ENCODE results near the gene NLGN1.
A peak's percentile ranks its signal among the peaks of the same experiment; 100 is the strongest.

Gene NLGN1

GRCh38 chr3:173719585-173719984 lies 322.0 kb downstream of the NLGN1 start:
- DNase-seq (ENCODE audit: low spot score): no peak

- DNase-seq (ENCODE audit: low spot score): no peak
These were observed 328.0 kb downstream of the NLGN1 start for GRCh38 chr3:173725507-173725906.

- no peak for DNase-seq (ENCODE audit: low spot score)
These were observed 332.8 kb downstream of the NLGN1 start for GRCh38 chr3:173730391-173730790.

GRCh38 chr3:173732237-173732636 lies 334.7 kb downstream of the NLGN1 start:
- DNase-seq (ENCODE audit: low spot score): no peak

DNA sequence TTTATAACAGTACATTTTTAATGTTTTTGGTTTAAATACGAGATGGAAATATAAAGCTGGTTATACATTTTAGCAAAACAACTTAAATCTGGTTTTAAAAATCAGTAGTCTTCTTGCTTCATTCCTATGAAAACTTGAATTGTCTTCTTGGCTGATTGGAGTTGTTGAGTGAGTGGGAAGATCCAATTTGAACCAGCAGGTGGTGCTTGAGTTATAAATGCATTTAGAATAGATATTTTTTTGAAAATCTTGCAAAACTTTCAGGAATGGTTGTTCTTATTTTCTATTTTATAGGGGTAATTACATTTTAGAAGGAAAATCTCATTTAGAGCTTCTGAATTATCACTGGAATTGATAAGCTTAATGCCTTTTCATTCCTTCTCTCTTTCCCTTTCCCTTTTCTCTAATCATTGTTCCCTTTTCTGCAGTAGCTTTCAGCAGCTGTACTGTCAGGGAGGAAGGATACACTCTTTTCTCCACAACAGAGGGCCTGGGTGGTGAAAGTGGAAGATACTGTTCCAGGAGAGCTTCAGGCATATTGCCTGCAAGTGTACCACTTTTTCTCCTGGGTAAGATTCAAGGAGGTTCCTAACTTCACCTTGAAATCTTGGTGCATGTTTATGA lies 335.6 kb downstream of the NLGN1 start:
- DNase-seq (ENCODE audit: low spot score): peak; percentile 25

GRCh38 chr3:173734473-173734872 lies 336.9 kb downstream of the NLGN1 start:
- DNase-seq (ENCODE audit: low spot score): no peak

DNA sequence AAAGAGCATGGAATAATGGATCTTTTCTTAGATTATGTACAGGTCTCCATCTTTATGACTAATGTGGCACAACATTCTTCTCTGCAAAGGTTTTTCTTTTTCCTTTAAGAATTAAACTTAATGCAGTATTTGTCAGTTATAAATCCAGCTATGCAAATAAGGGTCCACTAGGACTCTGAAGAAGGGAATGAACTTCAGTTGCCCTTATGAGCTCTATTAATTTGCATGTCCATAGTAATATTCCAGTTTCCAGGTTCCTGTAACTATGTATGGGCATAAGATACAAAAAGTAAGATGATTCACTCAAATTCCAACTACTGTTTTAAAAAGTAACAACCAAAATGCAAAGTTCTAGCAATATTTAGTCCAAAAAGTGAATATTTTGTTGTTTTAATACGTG lies 337.4 kb downstream of the NLGN1 start:
- no peak for DNase-seq (ENCODE audit: low spot score)

DNA sequence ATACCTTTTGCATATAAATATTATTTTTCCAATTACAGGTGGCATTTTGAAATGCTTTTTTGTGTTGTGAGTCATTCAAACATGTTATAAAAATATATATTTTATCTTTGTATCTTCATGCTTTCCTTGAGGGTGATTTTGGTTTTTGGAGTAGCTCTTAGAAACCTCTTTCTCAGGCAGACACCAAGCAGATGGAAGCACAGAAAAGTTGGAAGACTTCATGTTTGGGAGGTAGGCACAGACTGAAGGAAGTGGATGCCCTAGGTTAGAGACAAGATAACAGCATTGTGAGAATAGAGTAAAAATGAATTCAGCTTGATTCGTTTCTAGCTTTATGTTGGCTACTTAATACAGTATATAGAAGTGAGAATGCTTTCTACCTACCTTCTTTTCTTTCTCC lies 338.3 kb downstream of the NLGN1 start:
- DNase-seq (ENCODE audit: low spot score): no peak

GRCh38 chr3:173737167-173737808 lies 339.7 kb downstream of the NLGN1 start:
- no peak for DNase-seq (ENCODE audit: low spot score)

GRCh38 chr3:173739726-173740125 lies 342.2 kb downstream of the NLGN1 start:
- no peak for DNase-seq (ENCODE audit: low spot score)

DNA sequence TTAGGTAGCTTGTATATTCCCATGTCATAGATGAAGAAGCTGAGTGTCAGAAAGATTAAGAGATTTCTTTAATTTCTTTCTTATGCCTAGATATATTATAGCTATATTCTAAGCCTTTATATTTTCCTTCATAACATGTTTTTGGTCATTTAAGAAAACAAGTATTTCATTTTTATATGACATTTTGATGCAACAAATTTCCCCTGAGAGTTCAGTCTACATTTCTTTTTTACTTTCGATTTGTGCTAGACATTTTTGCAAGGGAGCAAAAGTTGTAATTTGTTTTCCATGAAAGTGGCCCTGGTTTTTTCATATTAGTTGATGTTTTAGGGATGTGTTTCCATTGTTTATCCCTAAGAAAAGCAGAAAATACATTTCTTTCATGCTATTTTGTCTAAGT lies 344.9 kb downstream of the NLGN1 start:
- DNase-seq (ENCODE audit: low spot score): no peak

DNA sequence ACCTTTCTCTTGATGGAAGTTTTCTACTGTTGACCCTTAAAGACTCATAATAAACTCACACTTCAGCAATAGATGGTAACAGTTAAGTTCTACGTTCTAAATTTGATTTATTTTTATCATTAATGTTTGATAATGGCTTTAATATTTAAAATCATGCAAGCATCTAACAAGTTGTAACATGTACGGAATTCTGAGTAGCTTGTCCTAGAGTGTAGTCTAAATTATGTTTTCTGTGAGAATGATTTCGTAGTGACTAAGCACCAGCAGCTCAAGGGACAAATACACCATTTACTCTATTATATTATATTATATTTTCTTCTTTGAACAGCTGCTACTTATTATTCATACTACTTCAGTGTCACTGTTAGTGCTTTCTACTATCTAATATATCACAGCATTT lies 345.6 kb downstream of the NLGN1 start:
- no peak for DNase-seq (ENCODE audit: low spot score)

DNA sequence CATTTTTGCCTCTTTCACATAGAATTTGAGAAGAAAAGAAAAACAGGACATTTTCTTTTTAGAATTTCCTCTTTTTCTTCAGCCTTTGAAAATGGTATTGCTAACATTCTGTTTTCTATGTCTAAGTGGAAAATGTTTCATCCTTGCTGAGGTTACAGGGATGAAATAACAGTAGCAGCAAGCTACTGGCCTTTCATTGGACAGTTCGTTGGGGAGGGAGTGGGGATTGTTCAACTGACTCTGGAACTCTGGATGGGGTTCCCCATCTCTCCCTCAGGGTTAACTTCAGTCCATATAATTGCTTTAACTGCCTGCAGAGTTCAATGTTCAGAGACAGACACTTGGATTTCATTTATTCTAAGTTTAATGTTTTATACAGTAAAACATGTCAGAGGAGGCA lies 346.0 kb downstream of the NLGN1 start:
- no peak for DNase-seq (ENCODE audit: low spot score)

DNA sequence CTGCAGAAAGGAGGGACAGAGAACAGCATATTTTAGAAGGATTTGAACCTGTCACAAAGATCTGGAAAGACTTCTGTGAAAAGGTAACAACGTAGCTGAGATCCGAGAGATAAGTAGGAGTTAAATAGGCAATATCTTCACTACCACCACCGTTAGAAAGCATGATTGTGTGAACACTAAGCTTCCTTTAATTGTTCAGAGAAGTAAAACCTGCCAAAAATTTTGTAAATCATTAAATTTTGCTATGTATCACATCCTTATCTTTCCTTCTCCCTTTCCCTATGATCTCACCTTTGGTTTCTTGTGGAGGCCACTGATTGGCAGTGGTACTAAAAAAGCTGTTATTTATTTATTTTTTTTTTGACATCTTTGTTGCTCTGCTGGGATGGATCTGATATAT lies 346.9 kb downstream of the NLGN1 start:
- DNase-seq (ENCODE audit: low spot score): no peak

- DNase-seq (ENCODE audit: low spot score): no peak
These were observed 347.4 kb downstream of the NLGN1 start for GRCh38 chr3:173744895-173745294.

- DNase-seq (ENCODE audit: low spot score): no peak
These were observed 348.6 kb downstream of the NLGN1 start for GRCh38 chr3:173745952-173746682.

DNA sequence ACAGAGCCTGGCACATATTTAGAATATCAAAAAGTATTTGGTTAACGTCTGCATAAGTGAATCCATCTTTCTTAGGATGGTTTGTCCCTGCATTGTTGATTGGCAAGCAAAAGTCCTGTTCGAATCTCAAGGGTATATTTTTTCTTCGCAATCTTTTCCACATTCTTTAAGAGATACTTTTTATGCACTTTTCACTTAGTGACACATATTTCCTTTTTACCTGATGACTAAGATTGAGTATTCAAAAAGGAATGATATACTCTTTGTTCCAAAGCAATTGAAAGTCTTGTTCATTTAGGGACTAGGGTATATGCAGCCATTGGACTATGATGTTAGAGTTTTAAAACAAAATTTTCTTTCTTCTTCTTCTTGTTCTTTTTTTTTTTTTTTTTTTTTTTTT lies 349.9 kb downstream of the NLGN1 start:
- DNase-seq (ENCODE audit: low spot score): no peak

DNA sequence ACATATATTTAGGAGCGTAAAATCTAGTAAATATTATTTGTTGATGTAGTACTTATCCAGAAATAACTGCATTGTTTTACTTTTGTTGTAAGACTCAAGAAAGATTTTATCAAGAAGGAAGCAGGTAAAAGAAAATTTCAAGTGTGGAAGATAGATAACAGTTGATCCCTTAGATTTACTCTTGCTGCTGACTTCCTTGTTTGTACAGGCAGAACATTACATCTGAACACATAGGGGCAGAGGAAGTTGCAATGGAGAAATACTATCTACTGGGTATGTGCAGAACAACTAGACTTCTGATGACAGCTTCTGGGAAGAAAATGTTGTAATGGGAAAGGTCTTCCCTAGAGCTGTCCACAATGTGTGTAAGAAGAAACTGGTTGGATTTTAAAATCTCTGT lies 350.6 kb downstream of the NLGN1 start:
- DNase-seq (ENCODE audit: low spot score): no peak

GRCh38 chr3:173750095-173750494 lies 352.6 kb downstream of the NLGN1 start:
- no peak for DNase-seq (ENCODE audit: low spot score)

GRCh38 chr3:173750591-173750990 lies 353.0 kb downstream of the NLGN1 start:
- no peak for DNase-seq (ENCODE audit: low spot score)

- DNase-seq (ENCODE audit: low spot score): no peak
These were observed 356.0 kb downstream of the NLGN1 start for GRCh38 chr3:173753593-173753992.

GRCh38 chr3:173755161-173755560 lies 357.6 kb downstream of the NLGN1 start:
- no peak for DNase-seq (ENCODE audit: low spot score)

- no peak for DNase-seq (ENCODE audit: low spot score)
These were observed 363.6 kb downstream of the NLGN1 start for GRCh38 chr3:173761161-173761560.

GRCh38 chr3:173762501-173762900 lies 365.0 kb downstream of the NLGN1 start:
- no peak for DNase-seq (ENCODE audit: low spot score)

All from COLO829 (cell line).